Heart left ventricle (tissue), 16 donors: Measurements from ENCODE around the gene MAML3. TPM values are rescaled to one million over a fixed set of nuclear protein-coding genes. Genes with fewer than 3 reads are reported as not detected.

Experiments
- ATAC-seq, 4 donors: fragments of 200-7000 bp; cut with Tn5 transposase; one replicate each; pipeline ENCODE4 v1.9.1; 2020 to 2022; ENCODE audit warnings: moderate library complexity in 4 of 4, mild to moderate bottlenecking in 3 of 4, moderate number of reproducible peaks in 1 of 4
- DNase-seq, 5 donors: peaks; one replicate each; pipeline ENCODE4 v3.0.0-alpha.2; 2020
- H3K27ac ChIP-seq, 12 donors: fragments of 200-600 bp; sonication (generic) in 4 of 12; one replicate each; pipeline versions ENCODE4 v1.5.0 to v1.8.0; 2016 to 2022; ENCODE audit warnings: mild to moderate bottlenecking in 2 of 12
- H3K27me3 ChIP-seq, 9 donors: fragments of 200-600 bp; sonication (generic) in 2 of 9; one replicate each; pipeline versions ENCODE4 v1.5.1 to v1.8.0; 2016 to 2022; ENCODE audit warnings: mild to moderate bottlenecking in 3 of 9
- H3K36me3 ChIP-seq, 9 donors: fragments of 200-600 bp; sonication (generic) in 2 of 9; one replicate each; pipeline versions ENCODE4 v1.5.0 to v1.8.0; 2018 to 2022; ENCODE audit warnings: mild to moderate bottlenecking in 2 of 9
- H3K4me1 ChIP-seq, 12 donors: fragments of 200-600 bp; sonication (generic) in 4 of 12; one replicate each; pipeline versions ENCODE4 v1.5.0 to v1.8.0; 2016 to 2022; ENCODE audit warnings: mild to moderate bottlenecking in 3 of 12
- H3K4me3 ChIP-seq, 12 donors: fragments of 200-600 bp; sonication (generic) in 4 of 12; one replicate each; pipeline versions ENCODE4 v1.5.0 to v1.8.0; 2017 to 2022; ENCODE audit warnings: mild to moderate bottlenecking in 9 of 12, moderate library complexity in 4 of 12
- H3K9me3 ChIP-seq, 12 donors: fragments of 200-600 bp; sonication (generic) in 4 of 12; one replicate each; pipeline versions ENCODE4 v1.5.0 to v1.8.0; 2016 to 2022; ENCODE audit warnings: mild to moderate bottlenecking in 1 of 12
- POLR2A ChIP-seq, 2 donors: fragments of 450-650 bp; IDR thresholded peaks; one replicate each; pipeline ENCODE4 v1.6.1; 2017; ENCODE audit warnings: antibody characterized with exemption in 2 of 2, mild to moderate bottlenecking in 2 of 2, moderate library complexity in 2 of 2
- WGBS, 4 donors: extraction: QIAGEN DNeasy Blood & Tissue Kit in 2 of 4; methylation state at CpG; one replicate each; pipeline versions ENCODE4 v1.1.5 to v1.1.7; 2013 to 2018; 5-methylcytosine and 5-hydroxymethylcytosine counted together
- intact Hi-C, 10 donors: fragments of 100-400 bp; cut with DNase I; formaldehyde crosslinking; loops; one replicate each; pipeline versions ENCODE4 v1.11.1 to v1.14.2; 2022
- polyA plus RNA-seq, 2 donors: library from polyadenylated mRNA; stranded (reverse); fragments of 200-250 nt; gene quantifications; one replicate each; pipeline ENCODE4 v1.2.3, GENCODE V29; 2013
- total RNA-seq, 9 donors: library from RNA; depleted of rRNA in 2 of 9; stranded (reverse); fragments of >200 nt in 2 of 9; fragmentation: NEBNext Ultra II Directional in 3 of 9; extraction: Animal tissue kit (Norgen Biotek cat#: 25700) in 3 of 9; gene quantifications; one replicate each; pipeline versions ENCODE4 v1.1.0 to v1.2.4, GENCODE V29; 2016 to 2023
- TF ChIP-seq, protein P1 (sequence below), 12 donors: fragments of 200-600 bp; sonication (generic) in 4 of 12; IDR thresholded peaks; one replicate each; pipeline versions ENCODE4 v1.5.0 to v1.8.0; 2018 to 2022; ENCODE audit warnings: antibody characterized with exemption in 12 of 12, mild to moderate bottlenecking in 5 of 12
- donor health status: ischemic (EF 13 %, LVEDD 7.1; RV severe dilation, severe dysfunction).
- donor health status: healthy with polysubstance abuse.
- donor health status: DM: no; HTN: yes; CAD: no.
- donor health status: DM: no; HTN: no; CAD: no.
- donor health status: ischemic (EF 25% LVEDD 6.9; RV normal size, moderate dysfunction).
- donor health status: ischemic (EF 25% LVEDD 5.7; RV mildly dilated, moderate dysfunction).
- donor health status: healthy.
- donor health status: DM: yes; HTN: yes; CAD: no.
- donor health status: ischemic (EF 35%, LVEDD 5.7; RV mildly dilated, moderate dysfunction).
- donor health status: nonischemic (EF 11% LVEDD 7.7; RV severe dilation, severe dysfunction).
- donor health status: DM: yes; HTN: yes; CAD: no.
- donor health status: PGD.
- donor health status: ischemic (EF 29% LVEDD 5.4; RV normal size, mild dysfunction).
- donor health status: nonischemic (EF 23%, LVEDD 6.1; RV moderate dilation, normal function).

Gene MAML3
- total and polyA plus RNA-seq, 11 donors, result 0.76 to 5.9 (median 2.4) TPM

DNA sequence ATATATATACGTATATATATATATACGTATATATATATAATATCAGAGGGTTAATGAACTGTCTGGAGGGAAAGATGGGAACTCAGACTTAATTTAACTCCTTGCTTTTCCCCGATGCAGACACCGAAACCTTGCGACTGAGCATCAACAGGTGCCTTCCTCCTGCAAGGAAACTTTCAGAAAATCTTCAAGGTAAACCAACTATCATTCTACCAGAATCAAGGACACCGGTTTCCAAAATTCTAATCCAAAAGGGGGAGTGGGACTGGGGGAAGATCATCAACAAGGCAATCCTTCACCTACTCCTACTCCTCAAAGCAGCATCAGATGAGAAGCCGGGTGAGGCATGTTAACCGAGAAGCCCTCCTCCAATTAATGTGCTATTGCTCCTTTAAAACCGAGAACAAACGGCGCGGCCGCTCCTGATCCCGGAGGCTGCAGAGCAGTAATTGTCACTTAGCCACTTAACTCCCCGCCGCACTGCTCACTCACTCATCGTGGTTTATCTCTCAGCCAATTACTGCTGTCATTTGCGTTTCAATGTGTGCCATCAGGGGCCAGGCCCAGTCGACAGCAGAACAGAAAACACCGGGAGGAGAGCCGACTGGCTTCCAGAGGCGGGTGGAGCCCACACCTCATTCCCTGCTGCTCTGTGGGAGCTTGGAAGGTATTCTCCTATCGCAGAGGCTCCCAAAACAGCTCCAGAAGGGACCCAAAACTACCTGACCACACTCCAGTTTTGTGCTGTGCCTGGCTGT, 61.7 kb downstream of the MAML3 start:
- no peaks in the 10 kb centered on the region for H3K9me3 ChIP-seq
- H3K4me3 ChIP-seq, result peak overlapping the region in 11 of 12 donors; percentile 8 to 59 (median 47)
- WGBS, 4 donors, result 21 to 27% (median 22%) methylated on average over 23 of the region's 23 CpGs
- intact Hi-C loops, result loop anchor here in 4 of 10 donors (1.0 to 10.0 kb wide), 6 partner anchors 35 to 427 kb away; partner anchors contain the start of genes MAML3 (in 1 of the 4) and MGST2 (in 1 of the 4)
- H3K27me3 ChIP-seq, result no peaks in the 10 kb centered on the region
- H3K36me3 ChIP-seq, result no peaks in the 10 kb centered on the region
- peak overlapping the region; percentile 49 to 88 (median 80) for H3K27ac ChIP-seq
- peak; percentile 40 to 77 (median 53) for ATAC-seq
- TF ChIP-seq, protein P1, sequence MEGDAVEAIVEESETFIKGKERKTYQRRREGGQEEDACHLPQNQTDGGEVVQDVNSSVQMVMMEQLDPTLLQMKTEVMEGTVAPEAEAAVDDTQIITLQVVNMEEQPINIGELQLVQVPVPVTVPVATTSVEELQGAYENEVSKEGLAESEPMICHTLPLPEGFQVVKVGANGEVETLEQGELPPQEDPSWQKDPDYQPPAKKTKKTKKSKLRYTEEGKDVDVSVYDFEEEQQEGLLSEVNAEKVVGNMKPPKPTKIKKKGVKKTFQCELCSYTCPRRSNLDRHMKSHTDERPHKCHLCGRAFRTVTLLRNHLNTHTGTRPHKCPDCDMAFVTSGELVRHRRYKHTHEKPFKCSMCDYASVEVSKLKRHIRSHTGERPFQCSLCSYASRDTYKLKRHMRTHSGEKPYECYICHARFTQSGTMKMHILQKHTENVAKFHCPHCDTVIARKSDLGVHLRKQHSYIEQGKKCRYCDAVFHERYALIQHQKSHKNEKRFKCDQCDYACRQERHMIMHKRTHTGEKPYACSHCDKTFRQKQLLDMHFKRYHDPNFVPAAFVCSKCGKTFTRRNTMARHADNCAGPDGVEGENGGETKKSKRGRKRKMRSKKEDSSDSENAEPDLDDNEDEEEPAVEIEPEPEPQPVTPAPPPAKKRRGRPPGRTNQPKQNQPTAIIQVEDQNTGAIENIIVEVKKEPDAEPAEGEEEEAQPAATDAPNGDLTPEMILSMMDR (IDR thresholded peaks at IDR 0.05), result no peak
- TF ChIP-seq POLR2A (IDR thresholded peaks at IDR 0.05), result no peak
- peak; percentile 41 to 84 (median 66) for DNase-seq
- peaks cover 7 to 76% (median 51%) of the 10 kb centered on the region in 12 donors for H3K4me1 ChIP-seq

DNA sequence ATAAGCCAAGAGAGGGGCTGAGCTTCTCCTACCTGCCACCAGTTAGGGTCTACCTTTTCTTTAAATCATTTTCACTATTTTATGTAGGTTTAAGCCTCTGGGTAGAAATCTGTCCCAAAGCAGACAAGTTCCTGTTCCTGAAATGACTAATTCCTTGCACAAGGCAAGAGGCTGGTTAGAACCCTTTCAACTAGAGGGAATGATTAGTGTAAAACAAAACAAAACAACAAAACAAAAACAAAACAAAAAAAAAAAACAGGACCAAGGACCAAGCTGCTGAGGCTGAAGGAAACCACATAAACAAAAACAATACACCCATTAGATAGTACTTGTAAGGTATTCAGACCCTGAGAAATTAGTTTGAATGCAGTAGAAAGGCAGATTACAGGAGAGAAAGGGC, 62.7 kb downstream of the MAML3 start:
- Histone ChIP-seq H3K27me3 (no peaks in the 10 kb centered on the region), H3K9me3 (no peaks in the 10 kb centered on the region), H3K4me1 (peaks cover 3 to 66% (median 41%) of the 10 kb centered on the region in 12 donors), H3K4me3 (no peak overlapping the region), H3K27ac (peak overlapping the region in 1 of 12 donors; percentile 58), H3K36me3 (no peaks in the 10 kb centered on the region)
- ATAC-seq (no peak), DNase-seq (no peak)
- intact Hi-C loops, result loop anchor here in 3 of 10 donors (5.0 to 10.0 kb wide), 4 partner anchors 34 to 427 kb away; partner anchors contain the start of genes MAML3 (in 1 of the 3) and MGST2 (in 1 of the 3)
- TF ChIP-seq, protein P1 (IDR thresholded peaks at IDR 0.05), result no peak
- no peak for TF ChIP-seq POLR2A (IDR thresholded peaks at IDR 0.05)

DNA sequence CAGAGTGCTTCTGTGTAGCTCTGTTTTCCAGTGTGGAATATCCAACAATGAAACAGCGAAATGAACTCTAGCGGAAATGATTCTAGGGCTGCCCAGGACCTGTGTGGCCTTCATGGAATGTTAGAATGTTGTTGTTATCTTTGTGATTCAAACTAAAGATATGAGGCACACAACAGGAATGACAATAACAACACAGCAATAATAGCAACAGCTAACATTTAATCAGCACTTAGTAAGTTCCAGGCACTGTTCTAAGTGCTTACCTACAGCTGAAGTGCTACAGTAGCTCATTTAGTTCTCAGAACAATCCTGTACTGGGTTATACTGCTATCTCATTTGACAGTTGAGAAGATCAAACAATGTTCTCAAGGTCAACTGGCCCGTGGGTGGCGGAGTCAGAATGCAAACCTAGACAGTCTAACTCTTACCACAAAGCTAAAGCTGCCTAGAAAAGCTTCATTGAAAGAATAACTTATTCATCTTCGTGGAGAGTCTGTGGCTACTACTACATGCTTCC, 63.7 kb downstream of the MAML3 start:
- no peak for DNase-seq
- Histone ChIP-seq H3K9me3 (no peaks in the 10 kb centered on the region), H3K4me3 (no peak overlapping the region), H3K36me3 (no peaks in the 10 kb centered on the region), H3K4me1 (peaks cover 3 to 56% (median 33%) of the 10 kb centered on the region in 12 donors), H3K27me3 (no peaks in the 10 kb centered on the region), H3K27ac (peak overlapping the region in 1 of 12 donors; percentile 58)
- TF ChIP-seq, protein P1 (IDR thresholded peaks at IDR 0.05), result no peak
- no peak for TF ChIP-seq POLR2A (IDR thresholded peaks at IDR 0.05)
- 57 to 69% (median 57%) methylated on average over 5 of the region's 5 CpGs for WGBS, 4 donors
- intact Hi-C loops, result loop anchor here in 3 of 10 donors (5.0 to 10.0 kb wide), 4 partner anchors 33 to 425 kb away; partner anchors contain the start of genes MAML3 (in 1 of the 3) and MGST2 (in 1 of the 3)
- ATAC-seq, result no peak

DNA sequence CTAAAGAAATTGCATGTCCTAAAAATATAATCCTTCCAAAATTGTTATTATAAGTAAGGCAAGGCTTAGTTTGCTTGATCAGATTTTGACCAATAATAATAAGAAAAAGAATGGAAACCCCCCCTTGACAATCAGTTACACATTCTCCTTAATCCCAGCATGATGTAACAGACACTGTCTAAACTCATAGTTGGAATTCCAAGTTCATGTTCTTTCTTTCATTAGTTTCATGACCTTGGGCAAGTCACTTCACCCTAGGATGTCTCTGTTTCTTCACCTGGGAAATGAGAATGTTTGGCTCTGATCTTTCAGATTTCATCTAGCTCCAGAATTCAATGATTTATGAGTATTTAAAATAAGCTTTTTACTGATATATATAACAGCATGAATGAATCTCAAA, 64.8 kb downstream of the MAML3 start:
- Histone ChIP-seq H3K36me3 (no peaks in the 10 kb centered on the region), H3K27me3 (no peaks in the 10 kb centered on the region), H3K4me1 (peaks cover 3 to 49% (median 22%) of the 10 kb centered on the region in 12 donors), H3K4me3 (no peak overlapping the region), H3K9me3 (no peaks in the 10 kb centered on the region), H3K27ac (no peak overlapping the region)
- TF ChIP-seq POLR2A (IDR thresholded peaks at IDR 0.05), result no peak
- TF ChIP-seq, protein P1 (IDR thresholded peaks at IDR 0.05), result no peak
- ATAC-seq (no peak), DNase-seq (no peak)
- intact Hi-C loops, result no loop called here
